GM21737 (cell line): ENCODE data around the gene CLCN3.
"Not testable (repeated sequence)": the region's sequence is repeated elsewhere in the genome, so short reads cannot be mapped to it uniquely, and the experiment has no call there.

Experiments used
- ATAC-seq: cut with Tn5 transposase; IDR thresholded peaks from one replicate; pipeline ENCODE4 v1.9.1; 2021; ENCODE audit warnings: mild to moderate bottlenecking, moderate library complexity; ENCODE audit not compliant: unreplicated experiment

The CLCN3 gene

GRCh38 chr4:169690787-169691186, 70.4 kb downstream of the CLCN3 start:
- ATAC-seq, result no peak

DNA sequence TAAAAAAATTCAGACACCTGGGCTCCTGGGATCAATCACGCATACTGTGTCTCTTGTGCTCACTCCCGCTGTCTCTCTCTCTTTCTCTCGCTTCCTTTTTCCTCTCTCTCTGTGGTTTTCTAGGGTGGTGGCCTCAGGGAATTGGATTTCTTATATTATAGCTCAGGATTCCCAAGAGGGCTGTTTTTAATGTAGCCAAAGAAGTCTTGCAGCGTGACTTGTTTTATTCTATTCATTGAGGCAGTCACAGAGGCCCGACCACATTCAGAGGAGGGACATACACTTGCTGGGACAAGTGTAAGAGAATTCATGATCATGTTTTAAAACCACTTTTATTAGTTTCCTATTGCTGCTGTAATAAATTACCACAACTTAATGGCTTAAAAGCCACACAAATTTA, 78.0 kb downstream of the CLCN3 start:
- ATAC-seq, result no peak

GRCh38 chr4:169707958-169708643, 87.7 kb downstream of the CLCN3 start:
- ATAC-seq, result no peak

DNA sequence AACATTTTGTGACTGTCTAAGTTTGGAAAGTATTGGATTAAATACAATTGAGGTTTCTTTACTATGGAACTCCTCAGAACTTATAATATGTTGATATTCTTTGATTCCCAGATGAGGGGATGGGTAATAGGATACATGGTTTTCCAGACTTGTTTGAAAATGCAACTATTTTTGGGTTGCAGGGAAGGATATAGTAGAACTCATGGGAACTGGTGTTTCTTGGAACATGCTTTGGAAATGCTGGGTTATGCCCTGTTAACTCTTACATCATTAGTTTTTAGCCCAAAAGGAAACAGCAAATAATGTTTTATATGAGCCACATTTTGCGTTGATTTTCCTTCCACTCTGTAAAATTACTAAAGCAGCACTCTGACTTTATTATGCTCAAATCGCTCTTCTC, 95.4 kb downstream of the CLCN3 start:
- ATAC-seq, result no peak

DNA sequence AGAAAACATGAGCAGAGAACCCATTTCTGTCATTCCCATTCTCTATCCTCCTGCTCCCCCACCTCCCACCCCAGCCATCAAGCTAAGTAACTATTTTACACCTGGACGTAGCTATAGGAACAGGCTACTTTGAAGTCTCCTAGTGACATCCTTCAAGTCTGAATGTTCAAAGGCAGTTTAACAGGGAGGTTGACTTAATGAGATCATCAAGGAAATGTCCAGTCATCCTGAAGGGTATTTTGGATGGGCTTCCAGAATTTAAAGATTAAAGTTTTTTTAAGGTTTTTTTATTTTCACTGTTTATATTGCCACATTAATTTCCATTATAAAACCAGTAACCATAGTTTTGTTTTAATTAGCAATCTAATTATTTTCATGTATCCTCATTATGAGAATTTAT, 96.3 kb downstream of the CLCN3 start:
- ATAC-seq, result no peak

DNA sequence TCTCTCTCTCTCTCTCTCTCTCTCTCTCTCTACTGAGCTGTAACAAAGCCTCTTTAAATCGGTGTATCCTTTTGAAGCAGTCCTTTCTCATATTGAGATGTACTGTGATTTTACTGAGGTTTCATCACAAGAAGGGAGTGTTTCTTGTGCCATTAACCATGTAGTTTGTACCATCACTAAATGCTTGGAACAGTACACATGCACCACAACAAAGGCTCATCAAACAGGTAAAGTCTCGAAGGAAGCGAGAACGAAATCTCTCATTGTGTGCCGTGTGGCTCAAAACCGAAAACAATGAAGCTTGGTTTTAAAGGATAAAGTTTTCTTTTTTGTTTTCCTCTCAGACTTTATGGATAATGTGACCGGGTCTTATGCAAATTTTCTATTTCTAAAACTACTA, 100.2 kb downstream of the CLCN3 start:
- no peak for ATAC-seq

- ATAC-seq, result no peak
Measured at GRCh38 chr4:169723207-169723965, 103.0 kb downstream of the CLCN3 start.

DNA sequence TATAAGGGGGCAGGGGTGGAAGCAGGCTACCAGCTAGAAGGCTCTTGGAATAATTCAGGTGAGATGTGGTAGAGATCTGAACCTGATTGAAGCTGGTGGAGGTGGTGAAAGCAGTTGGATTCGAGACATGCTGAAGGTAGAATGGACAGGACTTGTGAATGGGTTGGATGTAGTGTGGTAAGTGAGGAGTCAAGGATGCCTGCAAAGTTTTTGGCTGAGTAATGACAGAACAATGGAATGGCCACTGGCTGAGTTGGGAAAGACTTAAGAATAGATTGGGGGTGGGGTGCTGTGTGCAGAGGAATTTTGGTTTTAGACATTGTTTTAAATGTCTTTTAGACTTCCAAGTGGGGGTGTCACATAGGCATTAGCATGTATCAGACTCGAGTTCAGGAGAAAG, 103.9 kb downstream of the CLCN3 start:
- no peak for ATAC-seq

- no peak for ATAC-seq
Measured at GRCh38 chr4:169727616-169728015, 107.2 kb downstream of the CLCN3 start.

DNA sequence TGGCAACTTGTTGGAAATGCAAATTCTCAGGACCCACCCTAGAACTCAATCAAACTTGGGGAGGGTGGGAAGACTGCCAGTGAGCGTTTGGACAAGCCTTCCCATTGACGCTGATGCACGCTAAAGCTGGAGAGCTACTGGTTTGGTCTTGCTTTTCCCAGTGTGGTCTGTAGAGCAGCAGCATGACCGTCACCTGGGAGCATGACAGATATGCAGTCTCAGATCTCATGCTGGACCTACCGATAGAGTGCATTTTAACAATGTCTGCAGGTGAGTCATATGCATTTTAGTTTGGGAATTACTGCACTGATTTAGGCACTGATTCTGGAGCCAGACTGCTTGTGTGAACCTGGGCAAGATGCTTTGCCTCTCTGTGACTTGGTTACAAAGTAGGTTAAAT, 110.2 kb downstream of the CLCN3 start:
- no peak for ATAC-seq

DNA sequence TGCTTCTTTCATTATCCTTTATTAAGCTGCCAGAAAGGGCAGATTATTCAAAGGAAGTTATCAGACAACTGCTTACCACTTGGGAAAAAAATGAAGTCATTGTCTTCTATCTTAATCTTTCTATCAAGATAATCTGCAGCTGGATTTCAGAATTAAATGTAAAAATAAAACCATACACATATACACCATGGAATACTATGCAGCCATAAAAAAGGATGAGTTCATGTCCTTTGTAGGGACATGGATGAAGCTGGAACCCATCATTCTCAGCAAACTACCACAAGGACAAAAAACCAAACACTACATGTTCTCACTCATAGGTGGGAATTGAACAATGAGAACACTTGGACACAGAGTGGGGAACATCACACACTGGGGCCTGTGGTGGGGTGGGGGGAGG, 118.2 kb downstream of the CLCN3 start:
- not testable (repeated sequence) for ATAC-seq

GRCh38 chr4:169741569-169741968, 121.2 kb downstream of the CLCN3 start:
- ATAC-seq, result no peak

DNA sequence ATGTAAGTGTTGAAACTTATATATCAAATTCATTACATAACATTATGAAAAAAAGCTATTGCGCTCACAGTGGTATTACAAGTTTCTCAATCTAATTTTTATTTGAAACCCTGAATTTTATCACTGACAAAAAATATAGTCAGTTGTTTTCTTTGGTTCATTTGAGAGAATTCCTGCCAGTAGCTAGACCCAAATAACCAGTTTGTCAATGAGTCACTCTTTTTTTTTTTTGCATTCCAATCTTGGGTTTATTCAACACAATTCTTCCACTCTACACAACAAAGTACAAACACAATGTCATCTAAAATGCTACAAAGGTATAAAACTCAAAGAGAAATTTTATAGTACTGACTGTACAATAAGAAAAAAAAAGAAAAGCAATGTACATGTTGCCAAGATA, 124.2 kb downstream of the CLCN3 start:
- no peak for ATAC-seq

GRCh38 chr4:169745291-169745690, 124.9 kb downstream of the CLCN3 start:
- no peak for ATAC-seq

- ATAC-seq, result no peak
Measured at GRCh38 chr4:169756971-169757574, 136.7 kb downstream of the CLCN3 start.

GRCh38 chr4:169757575-169758184, 137.3 kb downstream of the CLCN3 start, which contains the start of gene HPF1:
Gene HPF1, minus strand, starts transcription at chr4:169757944. Its CDS starts 67 bp downstream, at chr4:169757877.
- peak; percentile 98 for ATAC-seq

DNA sequence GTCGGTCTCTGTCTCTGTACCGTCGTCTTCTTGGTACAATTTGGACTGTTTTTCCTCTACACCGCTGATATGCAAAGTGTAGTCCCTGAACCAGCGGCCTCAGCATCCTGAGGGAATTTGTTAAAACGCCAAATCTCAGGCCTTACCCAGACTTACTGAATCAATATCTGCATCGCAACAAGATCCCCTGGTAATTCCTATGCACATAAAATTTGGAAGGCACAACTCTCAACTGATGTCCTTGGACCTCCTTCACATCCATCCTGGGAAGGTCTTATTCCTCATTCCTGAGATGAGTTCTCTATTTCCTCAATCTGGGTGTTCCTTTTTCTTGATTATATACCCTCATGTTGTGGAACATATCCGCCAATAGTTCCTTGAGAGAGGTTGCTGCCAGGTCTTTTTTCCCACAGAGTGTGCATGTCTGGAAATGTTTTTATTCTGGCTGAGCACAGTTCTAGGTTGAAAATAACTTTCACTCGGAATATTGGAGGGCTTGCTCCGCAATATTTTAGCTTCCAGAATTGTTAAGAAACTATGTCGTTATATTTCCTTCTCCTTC, 138.1 kb downstream of the CLCN3 start:
- ATAC-seq, result no peak

GRCh38 chr4:169761846-169762245, 141.5 kb downstream of the CLCN3 start:
- ATAC-seq, result no peak

DNA sequence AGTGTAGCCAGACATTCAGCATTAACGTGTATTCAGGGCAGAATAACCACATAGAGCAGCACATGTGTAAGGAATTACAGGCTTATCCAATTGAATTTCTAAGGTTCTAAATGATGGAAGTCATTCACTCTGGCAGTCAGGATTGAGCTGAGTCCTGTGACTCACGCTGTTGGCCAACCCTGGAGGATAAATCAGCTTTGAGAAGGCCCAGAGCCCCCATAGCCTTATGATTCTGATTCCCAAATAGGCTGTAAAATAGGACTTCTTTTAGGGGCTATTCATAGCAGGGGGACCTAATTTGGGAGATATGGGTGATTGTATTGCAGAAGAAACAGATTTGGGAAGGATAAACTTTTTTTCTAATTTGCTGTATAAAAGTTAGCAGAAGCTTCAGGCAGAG, 145.5 kb downstream of the CLCN3 start:
- no peak for ATAC-seq

DNA sequence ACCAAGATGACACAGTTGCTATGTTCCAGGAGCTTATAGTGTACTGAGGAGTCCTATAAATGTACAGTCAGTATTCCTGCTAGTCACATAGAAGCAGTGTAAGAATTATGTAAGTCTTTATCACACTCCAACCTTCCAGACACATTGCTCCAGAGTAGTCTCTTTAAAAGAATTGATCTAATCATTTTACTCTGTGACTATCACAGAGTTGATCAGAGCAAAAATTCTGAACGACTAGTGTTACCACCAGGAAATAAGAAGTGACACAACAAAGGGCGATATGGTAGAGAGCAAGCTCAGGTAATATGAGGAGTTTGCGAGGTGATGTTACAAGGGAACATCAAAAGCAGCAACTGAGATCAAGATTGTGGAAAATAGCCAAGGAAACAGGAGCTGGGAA, 146.4 kb downstream of the CLCN3 start:
- ATAC-seq, result no peak

GRCh38 chr4:169768385-169768784, 148.0 kb downstream of the CLCN3 start:
- ATAC-seq, result no peak
